Thyroid gland (tissue), 4 donors: ENCODE results near the gene NFKBIA. TPM values are rescaled to one million over a fixed set of nuclear protein-coding genes. Genes with fewer than 3 reads are reported as not detected.
A peak's percentile ranks its signal among the peaks of the same experiment; 100 is the strongest.
"Not testable (repeated sequence)": the region's sequence is repeated elsewhere in the genome, so short reads cannot be mapped to it uniquely, and the experiment has no call there.

Source experiments
- DNase-seq, 2 donors: peaks; one replicate each; pipeline ENCODE4 v3.0.0-alpha.2; 2019
- H3K27ac ChIP-seq, 3 donors: fragments of 200-600 bp; sonication (generic); 1 replicate in 2 of 3; 2 replicates in 1 of 3; pipeline ENCODE4 v1.5.1; 2016 to 2019; ENCODE audit warnings: mild to moderate bottlenecking in 1 of 3, moderate library complexity in 1 of 3
- H3K27me3 ChIP-seq: fragments of 200-600 bp; sonication (generic); one replicate; pipeline ENCODE4 v1.5.1; 2019
- H3K36me3 ChIP-seq, 2 donors: fragments of 200-600 bp; sonication (generic); one replicate each; pipeline ENCODE4 v1.5.1; 2016 to 2019
- H3K4me1 ChIP-seq, 2 donors: fragments of 200-600 bp; sonication (generic); one replicate each; pipeline ENCODE4 v1.5.1; 2017 to 2019
- H3K4me3 ChIP-seq, 3 donors: fragments of 200-600 bp; sonication (generic); replicated peaks in 1 of 3; 1 replicate in 2 of 3; 2 replicates in 1 of 3; pipeline ENCODE4 v1.5.1; 2016; ENCODE audit warnings: mild to moderate bottlenecking in 1 of 3
- H3K9me3 ChIP-seq: fragments of 200-600 bp; sonication (generic); one replicate; pipeline ENCODE4 v1.5.1; 2017
- CTCF ChIP-seq, 6 experiments: fragments of 200-600 bp in 3 of 6; fragments of 450-650 bp in 3 of 6; sonication (generic) in 3 of 6; IDR thresholded peaks; one replicate each; pipeline ENCODE4 v1.5.1; 2016 to 2019; ENCODE audit warnings: antibody characterized with exemption in 6 of 6, mild to moderate bottlenecking in 2 of 6, inconsistent platforms in 1 of 6, moderate library complexity in 1 of 6
- POLR2A ChIP-seq, 2 donors: fragments of 450-650 bp; IDR thresholded peaks; one replicate each; pipeline ENCODE4 v1.6.1; 2017; ENCODE audit warnings: antibody characterized with exemption in 2 of 2, mild to moderate bottlenecking in 2 of 2, moderate library complexity in 1 of 2
- WGBS, 2 donors: methylation state at CpG; one replicate each; pipeline ENCODE4 v1.1.5; 2017; 5-methylcytosine and 5-hydroxymethylcytosine counted together
- intact Hi-C: fragments of 100-400 bp; cut with DNase I; formaldehyde crosslinking; loops from one replicate; pipeline ENCODE4 v1.15.1; 2023
- total RNA-seq, 4 donors: library from RNA; depleted of rRNA; stranded (reverse); fragments of >200 nt; gene quantifications; one replicate each; pipeline ENCODE4 v1.2.3, GENCODE V29; 2016

Gene NFKBIA
- total RNA-seq, 4 donors from 2014 or later: 200 to 434 (median 356) TPM

- Histone ChIP-seq H3K27me3 (no peaks in the 10 kb centered on the region), H3K9me3 (no peaks in the 10 kb centered on the region), H3K4me3 (no peak overlapping the region), H3K27ac (peak overlapping the region; percentile 66 to 81 (median 81)), H3K4me1 (peaks cover 28 to 36% of the 10 kb centered on the region in 2 donors), H3K36me3 (no peaks in the 10 kb centered on the region)
- peak; percentile 75 to 83 for DNase-seq
- intact Hi-C loops: no loop called here
- TF ChIP-seq CTCF (IDR thresholded peaks at IDR 0.05): no peak
- TF ChIP-seq POLR2A (IDR thresholded peaks at IDR 0.05): peak in 1 of 2 donors; percentile 29
- 33 to 38% methylated on average over 5 of the region's 5 CpGs for whole genome bisulfite sequencing, 2 donors
Observed at GRCh38 chr14:35355981-35356841, 48.3 kb downstream of the NFKBIA start.

- H3K27ac ChIP-seq: peak overlapping the region; percentile 66 to 81 (median 81)
- WGBS, 2 donors: 84 to 92% methylated on average over 6 of the region's 6 CpGs
- H3K9me3 ChIP-seq, DNase-seq, H3K36me3 ChIP-seq, H3K27me3 ChIP-seq, intact Hi-C loops, H3K4me3 ChIP-seq: not testable (repeated sequence)
- peaks cover 24 to 30% of the 10 kb centered on the region in 2 donors for H3K4me1 ChIP-seq
Observed at GRCh38 chr14:35355235-35355634, 49.3 kb downstream of the NFKBIA start.

- H3K27ac ChIP-seq: peak overlapping the region in 1 of 3 donors; percentile 6
- H3K4me1 ChIP-seq: peaks cover 24 to 30% of the 10 kb centered on the region in 2 donors
- H3K27me3 ChIP-seq: no peaks in the 10 kb centered on the region
- intact Hi-C loops: no loop called here
- TF ChIP-seq POLR2A (IDR thresholded peaks at IDR 0.05) (no peak), CTCF (IDR thresholded peaks at IDR 0.05) (peak in 3 of 6 experiments; percentile 26 to 37 (median 27))
- H3K4me3 ChIP-seq: no peak overlapping the region
- DNase-seq: no peak
- H3K9me3 ChIP-seq: no peaks in the 10 kb centered on the region
- no peaks in the 10 kb centered on the region for H3K36me3 ChIP-seq
- 76 to 81% methylated on average over 10 of the region's 10 CpGs for whole genome bisulfite sequencing, 2 donors
Observed at GRCh38 chr14:35353409-35354172, 51.0 kb downstream of the NFKBIA start.

GRCh38 chr14:35352274-35353233 is 52.0 kb downstream of the NFKBIA start:
- intact Hi-C loops: no loop called here
- DNase-seq: no peak
- 69 to 76% methylated on average over 15 of the region's 15 CpGs for WGBS, 2 donors
- no peaks in the 10 kb centered on the region for H3K36me3 ChIP-seq
- peaks cover 24 to 31% of the 10 kb centered on the region in 2 donors for H3K4me1 ChIP-seq
- H3K9me3 ChIP-seq: no peaks in the 10 kb centered on the region
- H3K4me3 ChIP-seq: no peak overlapping the region
- H3K27me3 ChIP-seq: no peaks in the 10 kb centered on the region
- no peak overlapping the region for H3K27ac ChIP-seq
- no peak for TF ChIP-seq POLR2A (IDR thresholded peaks at IDR 0.05)
- no peak for TF ChIP-seq CTCF (IDR thresholded peaks at IDR 0.05)

GRCh38 chr14:35351897-35352273 is 52.7 kb downstream of the NFKBIA start:
- Histone ChIP-seq H3K4me1 (peaks cover 22 to 32% of the 10 kb centered on the region in 2 donors), H3K9me3 (no peaks in the 10 kb centered on the region), H3K4me3 (no peak overlapping the region), H3K27me3 (no peaks in the 10 kb centered on the region), H3K36me3 (no peaks in the 10 kb centered on the region), H3K27ac (no peak overlapping the region)
- no peak for DNase-seq
- intact Hi-C loops: no loop called here
- TF ChIP-seq POLR2A (IDR thresholded peaks at IDR 0.05) (no peak), CTCF (IDR thresholded peaks at IDR 0.05) (no peak)
- WGBS, 2 donors: 81 to 89% methylated on average over 4 of the region's 4 CpGs
